GM10266 (cell line): Measurements from ENCODE around the gene WFDC8.
"Not testable (repeated sequence)": the region's sequence is repeated elsewhere in the genome, so short reads cannot be mapped to it uniquely, and the experiment has no call there.

Source experiments
- DNase-seq: peaks from one replicate; pipeline ENCODE4 v3.0.0; 2012; ENCODE audit errors: extremely low spot score
- CTCF ChIP-seq: IDR thresholded peaks from 2 replicates; pipeline ENCODE4 v1.5.1; 2012; ENCODE audit warnings: mild to moderate bottlenecking, low read depth; ENCODE audit not compliant: control insufficient read depth, insufficient read depth; ENCODE audit errors: missing control alignments

WFDC8 gene

GRCh38 chr20:45595235-45595634, 16.2 kb upstream of the WFDC8 start:
- TF ChIP-seq CTCF, result no peak
- no peak for DNase-seq

- no peak for DNase-seq
- no peak for TF ChIP-seq CTCF
Observed at GRCh38 chr20:45593498-45593897, 14.4 kb upstream of the WFDC8 start.

DNA sequence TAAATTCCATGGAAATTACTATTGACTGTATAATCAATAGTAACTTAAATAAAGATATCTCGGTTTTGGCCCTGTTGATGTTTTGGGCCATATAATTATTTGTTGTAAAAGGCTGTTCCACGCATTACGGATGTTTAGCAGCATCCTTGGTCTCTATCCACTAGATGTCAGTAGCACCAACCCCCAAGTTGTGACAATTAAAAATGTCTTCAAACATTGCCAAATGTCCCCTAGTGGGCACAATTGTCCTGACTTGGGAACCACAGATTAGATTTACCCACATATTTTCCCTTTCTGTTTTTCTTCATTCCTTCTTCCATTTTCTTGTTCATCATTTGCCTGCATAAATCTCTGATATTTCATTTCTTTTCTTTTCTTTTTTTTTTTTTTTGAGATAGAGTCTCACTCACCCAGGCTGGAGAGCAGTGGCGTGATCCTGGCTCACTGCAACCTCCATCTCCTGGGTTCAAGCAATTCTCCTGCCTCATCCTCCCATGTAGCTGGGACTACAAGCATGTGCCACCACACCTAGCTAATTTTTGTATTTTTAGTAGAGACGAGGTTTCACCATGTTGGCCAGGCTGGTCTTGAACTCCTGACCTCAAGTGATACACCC, 13.6 kb upstream of the WFDC8 start:
- peak; percentile 28 for DNase-seq
- peak; percentile 69 for TF ChIP-seq CTCF

- no peak for TF ChIP-seq CTCF
- no peak for DNase-seq
Observed at GRCh38 chr20:45589725-45590124, 10.6 kb upstream of the WFDC8 start.

DNA sequence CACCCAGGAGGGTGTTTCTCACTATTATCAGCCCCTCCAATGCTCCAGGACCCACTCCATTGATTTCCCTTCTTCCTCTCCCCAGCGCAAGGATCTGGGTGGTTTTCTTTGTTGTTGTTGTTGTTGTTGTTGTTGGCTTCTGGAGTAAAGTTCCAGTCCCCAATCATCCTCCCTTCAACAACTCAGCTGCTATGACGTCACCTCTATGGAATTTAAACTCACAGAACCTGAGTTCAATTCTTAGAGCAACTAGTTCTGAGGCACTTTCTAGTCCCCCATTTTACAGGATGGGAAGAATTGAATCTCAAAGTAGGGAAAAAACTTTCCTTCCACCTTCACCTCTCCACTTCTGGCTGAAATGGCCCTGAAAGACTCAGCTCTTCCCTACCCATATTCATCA, 9.7 kb upstream of the WFDC8 start:
- DNase-seq, result no peak
- no peak for TF ChIP-seq CTCF

GRCh38 chr20:45585986-45586385, 6.9 kb upstream of the WFDC8 start:
- DNase-seq, result not testable (repeated sequence)

GRCh38 chr20:45584294-45584693, 5.2 kb upstream of the WFDC8 start:
- DNase-seq, result not testable (repeated sequence)

DNA sequence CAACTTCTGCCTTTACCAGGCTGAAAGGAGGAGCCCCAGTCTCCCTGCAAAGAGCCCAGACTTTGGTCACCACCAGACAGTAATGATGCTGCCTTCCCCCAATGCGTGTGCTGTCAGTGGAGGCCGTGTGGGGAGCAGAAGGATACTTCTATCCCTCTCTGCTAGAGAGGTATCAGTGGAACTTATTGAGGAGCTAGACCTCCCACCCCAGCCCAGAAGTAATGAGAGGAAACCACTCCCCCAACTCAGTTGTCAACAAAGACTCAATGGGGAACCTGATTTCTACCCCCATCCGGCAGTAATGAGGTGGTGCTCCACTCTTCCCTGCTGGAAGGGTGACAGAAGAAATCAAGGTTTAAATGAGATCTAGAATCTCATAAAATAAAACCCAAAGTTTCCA, 4.4 kb upstream of the WFDC8 start:
- TF ChIP-seq CTCF, result no peak

More for the DNA sequence above, 4.4 kb upstream of the WFDC8 start:
- DNase-seq, result no peak
